ENCODE results near the gene MTUS2.

- TF ChIP-seq POLR2A (IDR thresholded peaks at IDR 0.05): no peak
- TF ChIP-seq POLR2AphosphoS5 (IDR thresholded peaks at IDR 0.05): no peak
- TF ChIP-seq CTCF (IDR thresholded peaks at IDR 0.05): no peak
- TF ChIP-seq EP300 (IDR thresholded peaks at IDR 0.05): no peak
Observed at GRCh38 chr13:28843639-28844038, 23.5 kb downstream of the MTUS2 start.
